Neural crest cell (in vitro differentiated cells): ENCODE results near the gene JPT2. TPM values are rescaled to one million over a fixed set of nuclear protein-coding genes. Genes with fewer than 3 reads are reported as not detected.

Experiments used
- DNase-seq: peaks from one replicate; pipeline ENCODE4 v3.0.0; 2021; ENCODE audit warnings: low read depth, mixed read lengths, low spot score
- H3K27ac Mint-ChIP-seq: one replicate; pipeline ENCODE4 v1.8.0; 2021; ENCODE audit warnings: mild to moderate bottlenecking, mixed read lengths; ENCODE audit not compliant: unreplicated experiment
- H3K27me3 Mint-ChIP-seq: 2 replicates; pipeline ENCODE4 v1.8.0; 2021; ENCODE audit warnings: low read depth, mild to moderate bottlenecking, mixed read lengths
- H3K36me3 Mint-ChIP-seq: 2 replicates; pipeline ENCODE4 v1.8.0; 2021; ENCODE audit warnings: low read depth, mild to moderate bottlenecking, mixed read lengths
- H3K4me1 Mint-ChIP-seq: 2 replicates; pipeline ENCODE4 v1.8.0; 2021; ENCODE audit warnings: mixed read lengths
- H3K4me3 Mint-ChIP-seq: one replicate; pipeline ENCODE4 v1.8.0; 2021; ENCODE audit warnings: mild to moderate bottlenecking, mixed read lengths
- H3K9me3 Mint-ChIP-seq: 2 replicates; pipeline ENCODE4 v1.8.0; 2021; ENCODE audit warnings: mixed read lengths
- total RNA-seq: library from RNA; stranded (reverse); gene quantifications from 2 replicates; pipeline ENCODE4 v1.2.1, GENCODE V29; 2021
- TF ChIP-seq, protein P1 (sequence below): fragments of 200-600 bp; sonication (generic); conservative IDR thresholded peaks from 2 replicates; pipeline ENCODE4 v1.5.0; 2021; ENCODE audit warnings: antibody characterized with exemption, mild to moderate bottlenecking

JPT2 gene
- total RNA-seq, 1 donor from 2014 or later, result 247 TPM

- H3K36me3 Mint-ChIP-seq, result peaks cover 23% of the 10 kb centered on the region
Measured at GRCh38 chr16:1643521-1643920, 34.6 kb upstream of the JPT2 start.

GRCh38 chr16:1645914-1646525 lies 32.1 kb upstream of the JPT2 start:
- Mint-ChIP-seq H3K27me3 (peaks cover 2% of the 10 kb centered on the region), H3K9me3 (peaks cover 4% of the 10 kb centered on the region), H3K4me1 (no peaks in the 10 kb centered on the region), H3K36me3 (peaks cover 22% of the 10 kb centered on the region), H3K27ac (no peak overlapping the region), H3K4me3 (no peak overlapping the region)
- TF ChIP-seq, protein P1, sequence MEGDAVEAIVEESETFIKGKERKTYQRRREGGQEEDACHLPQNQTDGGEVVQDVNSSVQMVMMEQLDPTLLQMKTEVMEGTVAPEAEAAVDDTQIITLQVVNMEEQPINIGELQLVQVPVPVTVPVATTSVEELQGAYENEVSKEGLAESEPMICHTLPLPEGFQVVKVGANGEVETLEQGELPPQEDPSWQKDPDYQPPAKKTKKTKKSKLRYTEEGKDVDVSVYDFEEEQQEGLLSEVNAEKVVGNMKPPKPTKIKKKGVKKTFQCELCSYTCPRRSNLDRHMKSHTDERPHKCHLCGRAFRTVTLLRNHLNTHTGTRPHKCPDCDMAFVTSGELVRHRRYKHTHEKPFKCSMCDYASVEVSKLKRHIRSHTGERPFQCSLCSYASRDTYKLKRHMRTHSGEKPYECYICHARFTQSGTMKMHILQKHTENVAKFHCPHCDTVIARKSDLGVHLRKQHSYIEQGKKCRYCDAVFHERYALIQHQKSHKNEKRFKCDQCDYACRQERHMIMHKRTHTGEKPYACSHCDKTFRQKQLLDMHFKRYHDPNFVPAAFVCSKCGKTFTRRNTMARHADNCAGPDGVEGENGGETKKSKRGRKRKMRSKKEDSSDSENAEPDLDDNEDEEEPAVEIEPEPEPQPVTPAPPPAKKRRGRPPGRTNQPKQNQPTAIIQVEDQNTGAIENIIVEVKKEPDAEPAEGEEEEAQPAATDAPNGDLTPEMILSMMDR, result no peak
- DNase-seq, result no peak

More at GRCh38 chr16:1643521-1643920, 34.6 kb upstream of the JPT2 start:
- DNase-seq, result no peak
- Mint-ChIP-seq H3K4me3 (no peak overlapping the region), H3K9me3 (no peaks in the 10 kb centered on the region), H3K27me3 (no peaks in the 10 kb centered on the region), H3K4me1 (peaks cover 4% of the 10 kb centered on the region), H3K27ac (no peak overlapping the region)
- TF ChIP-seq, protein P1, result no peak

- DNase-seq, result no peak
- Mint-ChIP-seq H3K4me1 (no peaks in the 10 kb centered on the region), H3K27me3 (peaks cover 2% of the 10 kb centered on the region), H3K36me3 (peaks cover 33% of the 10 kb centered on the region), H3K27ac (no peak overlapping the region), H3K9me3 (peaks cover 7% of the 10 kb centered on the region), H3K4me3 (no peak overlapping the region)
- TF ChIP-seq, protein P1, result no peak
Measured at GRCh38 chr16:1647856-1648255, 30.2 kb upstream of the JPT2 start.

DNA sequence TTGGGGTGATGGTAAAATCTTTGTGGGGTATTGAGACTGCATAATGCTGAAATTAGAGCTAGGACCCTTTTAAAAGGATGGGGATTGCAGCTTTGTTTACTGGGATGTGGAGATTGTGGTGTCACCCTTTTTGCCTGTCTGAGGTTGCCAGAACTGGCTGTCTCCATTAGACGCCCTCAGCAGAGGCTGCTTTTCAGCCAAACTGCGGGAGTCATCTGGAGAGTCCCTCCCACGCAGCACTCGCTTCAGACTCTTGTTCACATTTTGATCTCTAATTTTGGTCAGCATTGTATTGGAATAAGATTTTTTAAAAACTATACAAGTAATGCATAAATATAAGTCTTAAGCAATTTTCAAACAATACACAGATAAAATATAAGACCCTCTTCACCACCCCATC lies 27.9 kb upstream of the JPT2 start:
- Mint-ChIP-seq H3K4me1 (no peaks in the 10 kb centered on the region), H3K27ac (no peak overlapping the region), H3K36me3 (peaks cover 34% of the 10 kb centered on the region), H3K9me3 (peaks cover 7% of the 10 kb centered on the region), H3K27me3 (peaks cover 2% of the 10 kb centered on the region), H3K4me3 (no peak overlapping the region)
- no peak for DNase-seq
- TF ChIP-seq, protein P1, result no peak

GRCh38 chr16:1651094-1651973 lies 26.7 kb upstream of the JPT2 start:
- Mint-ChIP-seq H3K36me3 (peaks cover 32% of the 10 kb centered on the region), H3K9me3 (peaks cover 7% of the 10 kb centered on the region), H3K4me1 (no peaks in the 10 kb centered on the region), H3K27ac (peak overlapping the region; percentile 14), H3K27me3 (peaks cover 2% of the 10 kb centered on the region), H3K4me3 (peak overlapping the region; percentile 41)
- TF ChIP-seq, protein P1, result no peak
- peak; percentile 9 for DNase-seq
